Measurements from ENCODE around the gene TMEM88. TPM values are rescaled to one million over a fixed set of nuclear protein-coding genes. Genes with fewer than 3 reads are reported as not detected.

The TMEM88 gene
- total and polyA plus RNA-seq, 2 donors (not counting 1 experiment from before 2014, with no cell fraction given): 5.1 to 9.5 TPM

- Histone ChIP-seq H3K4me2 (replicated peaks; ENCODE audit: low read depth, low read length, poor library complexity, severe bottlenecking) (no peak overlapping the region), H3K9ac (ENCODE audit: low read length) (no peak overlapping the region), H3K27ac (ENCODE audit: low read length in 2 of 2) (no peak overlapping the region), H3K4me1 (ENCODE audit: control insufficient read depth in 2 of 2, insufficient read depth in 2 of 2, low read length in 2 of 2) (no peaks in the 10 kb centered on the region), H2AFZ (ENCODE audit: insufficient read depth, low read depth, low read length, poor library complexity, severe bottlenecking) (no peak overlapping the region), H4K20me1 (ENCODE audit: control insufficient read depth, insufficient read depth, low read length, poor library complexity, severe bottlenecking) (no peaks in the 10 kb centered on the region), H3K27me3 (replicated peaks in 1 of 4; ENCODE audit: control extremely low read depth in 1 of 4, control insufficient read depth in 3 of 4, insufficient read depth in 4 of 4, low read length in 3 of 4) (no peaks in the 10 kb centered on the region), H3K9me3 (ENCODE audit: control extremely low read depth in 1 of 3, control insufficient read depth in 2 of 3, insufficient read depth in 1 of 3, low read length in 2 of 3) (no peaks in the 10 kb centered on the region), H3K4me3 (ENCODE audit: control extremely low read depth in 1 of 5, extremely low read depth in 1 of 5, insufficient read depth in 1 of 5, low read depth in 2 of 5, low read length in 4 of 5) (no peak overlapping the region), H3K36me3 (replicated peaks in 1 of 2; ENCODE audit: control extremely low read depth in 1 of 2, control insufficient read depth in 1 of 2, extremely low read depth in 1 of 2, insufficient read depth in 2 of 2, low read length in 1 of 2) (no peaks in the 10 kb centered on the region), H3K79me2 (ENCODE audit: control insufficient read depth, insufficient read depth, low read length) (no peaks in the 10 kb centered on the region)
- H3K27me3 Mint-ChIP-seq: peaks cover 16% of the 10 kb centered on the region
- intact Hi-C loops (cut with micrococcal nuclease): loop anchor here (1.0 kb wide), 5 partner anchors 12 to 235 kb away; partner anchors contain the start of gene KDM6B
- no peak overlapping the region for H3K27ac Mint-ChIP-seq
- DNase-seq: no peak
- H3K4me1 Mint-ChIP-seq: no peaks in the 10 kb centered on the region
- no peaks in the 10 kb centered on the region for H3K9me3 Mint-ChIP-seq (ENCODE audit: insufficient read depth)
- H3K4me3 Mint-ChIP-seq: no peak overlapping the region
- POLR2A ChIA-PET: interaction anchor here (1.0 kb wide), 1 partner anchor 11 kb away, joined by 3 read pairs; no protein-coding TSS in a partner anchor
- CTCF ChIA-PET: interaction anchor here (0.9 to 3.0 kb wide), 14 partner anchors 10 to 235 kb away, joined by 3 to 17 read pairs (median 6); no protein-coding TSS in a partner anchor
- TF ChIP-seq, protein P1, sequence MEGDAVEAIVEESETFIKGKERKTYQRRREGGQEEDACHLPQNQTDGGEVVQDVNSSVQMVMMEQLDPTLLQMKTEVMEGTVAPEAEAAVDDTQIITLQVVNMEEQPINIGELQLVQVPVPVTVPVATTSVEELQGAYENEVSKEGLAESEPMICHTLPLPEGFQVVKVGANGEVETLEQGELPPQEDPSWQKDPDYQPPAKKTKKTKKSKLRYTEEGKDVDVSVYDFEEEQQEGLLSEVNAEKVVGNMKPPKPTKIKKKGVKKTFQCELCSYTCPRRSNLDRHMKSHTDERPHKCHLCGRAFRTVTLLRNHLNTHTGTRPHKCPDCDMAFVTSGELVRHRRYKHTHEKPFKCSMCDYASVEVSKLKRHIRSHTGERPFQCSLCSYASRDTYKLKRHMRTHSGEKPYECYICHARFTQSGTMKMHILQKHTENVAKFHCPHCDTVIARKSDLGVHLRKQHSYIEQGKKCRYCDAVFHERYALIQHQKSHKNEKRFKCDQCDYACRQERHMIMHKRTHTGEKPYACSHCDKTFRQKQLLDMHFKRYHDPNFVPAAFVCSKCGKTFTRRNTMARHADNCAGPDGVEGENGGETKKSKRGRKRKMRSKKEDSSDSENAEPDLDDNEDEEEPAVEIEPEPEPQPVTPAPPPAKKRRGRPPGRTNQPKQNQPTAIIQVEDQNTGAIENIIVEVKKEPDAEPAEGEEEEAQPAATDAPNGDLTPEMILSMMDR (IDR thresholded peaks at IDR 0.05): no peak
- no peak for TF ChIP-seq EZH2 (IDR thresholded peaks at IDR 0.05; ENCODE audit: borderline replicate concordance, insufficient read depth, low read depth, low read length, poor library complexity, severe bottlenecking)
- 84% methylated on average over 13 of the region's 14 CpGs for WGBS (ENCODE audit: insufficient coverage)
- ATAC-seq (ENCODE audit: low read depth): no peak
Measured at GRCh38 chr17:7822126-7822525, 32.7 kb upstream of the TMEM88 start.

DNA sequence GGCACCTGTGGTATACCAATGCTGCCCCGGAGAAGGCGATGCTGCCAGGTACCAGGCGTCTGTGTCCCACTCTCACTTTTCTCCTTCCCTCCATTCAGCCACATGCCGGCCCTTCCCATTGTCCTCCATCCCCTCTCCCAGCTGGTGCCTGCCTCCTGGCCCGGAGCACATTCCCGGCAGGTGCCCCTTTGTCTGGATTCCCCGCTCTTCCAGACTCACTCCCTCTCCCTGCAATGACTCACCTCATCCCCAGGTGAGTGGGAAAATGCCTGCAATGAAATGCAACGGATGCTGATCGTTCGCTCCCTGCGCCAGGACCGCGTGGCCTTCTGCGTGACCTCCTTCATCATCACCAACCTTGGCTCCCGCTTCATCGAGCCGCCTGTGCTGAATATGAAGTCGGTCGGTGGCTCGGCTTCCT lies 31.3 kb upstream of the TMEM88 start:
- no peaks in the 10 kb centered on the region for H3K4me1 ChIP-seq (ENCODE audit: control insufficient read depth in 2 of 2, insufficient read depth in 2 of 2, low read length in 2 of 2)
- no peak overlapping the region for H3K27ac ChIP-seq (ENCODE audit: low read length in 2 of 2)
- no peaks in the 10 kb centered on the region for H3K9me3 ChIP-seq (ENCODE audit: control extremely low read depth in 1 of 3, control insufficient read depth in 2 of 3, insufficient read depth in 1 of 3, low read length in 2 of 3)
- no peaks in the 10 kb centered on the region for H4K20me1 ChIP-seq (ENCODE audit: control insufficient read depth, insufficient read depth, low read length, poor library complexity, severe bottlenecking)
- no peaks in the 10 kb centered on the region for H3K27me3 ChIP-seq (replicated peaks in 1 of 4; ENCODE audit: control extremely low read depth in 1 of 4, control insufficient read depth in 3 of 4, insufficient read depth in 4 of 4, low read length in 3 of 4)
- H3K4me3 ChIP-seq (ENCODE audit: control extremely low read depth in 1 of 5, extremely low read depth in 1 of 5, insufficient read depth in 1 of 5, low read depth in 2 of 5, low read length in 4 of 5): no peak overlapping the region
- H3K4me3 Mint-ChIP-seq: no peak overlapping the region
- H3K27ac Mint-ChIP-seq: no peak overlapping the region
- H3K4me2 ChIP-seq (replicated peaks; ENCODE audit: low read depth, low read length, poor library complexity, severe bottlenecking): no peak overlapping the region
- H3K27me3 Mint-ChIP-seq: peaks cover 16% of the 10 kb centered on the region
- no peaks in the 10 kb centered on the region for H3K4me1 Mint-ChIP-seq
- H3K9ac ChIP-seq (ENCODE audit: low read length): no peak overlapping the region
- no peaks in the 10 kb centered on the region for H3K9me3 Mint-ChIP-seq (ENCODE audit: insufficient read depth)
- no peak overlapping the region for H2AFZ ChIP-seq (ENCODE audit: insufficient read depth, low read depth, low read length, poor library complexity, severe bottlenecking)
- intact Hi-C loops (cut with micrococcal nuclease): no loop called here
- no peaks in the 10 kb centered on the region for H3K79me2 ChIP-seq (ENCODE audit: control insufficient read depth, insufficient read depth, low read length)
- ChIA-PET POLR2A (no interaction called here), CTCF (interaction anchor here (0.9 to 2.2 kb wide), 14 partner anchors 9 to 296 kb away, joined by 3 to 11 read pairs (median 5); partner anchors contain the start of gene NAA38)
- no peak for ATAC-seq (ENCODE audit: low read depth)
- no peaks in the 10 kb centered on the region for H3K36me3 ChIP-seq (replicated peaks in 1 of 2; ENCODE audit: control extremely low read depth in 1 of 2, control insufficient read depth in 1 of 2, extremely low read depth in 1 of 2, insufficient read depth in 2 of 2, low read length in 1 of 2)
- WGBS (ENCODE audit: insufficient coverage): 96% methylated on average over 20 of the region's 20 CpGs
- no peak for DNase-seq
- no peak for TF ChIP-seq EZH2 (IDR thresholded peaks at IDR 0.05; ENCODE audit: borderline replicate concordance, insufficient read depth, low read depth, low read length, poor library complexity, severe bottlenecking)
- TF ChIP-seq, protein P1 (IDR thresholded peaks at IDR 0.05): no peak
